G401.6 (cell line): ENCODE results near the gene OR6F1.
"Not testable (repeated sequence)": the region's sequence is repeated elsewhere in the genome, so short reads cannot be mapped to it uniquely, and the experiment has no call there.

ENCODE experiments used
- FAIRE-seq: peaks from 2 replicates; lab custom pipeline; 2012; peaks lifted over from hg19 to GRCh38; lab: Jason Lieb, UNC

Gene OR6F1

DNA sequence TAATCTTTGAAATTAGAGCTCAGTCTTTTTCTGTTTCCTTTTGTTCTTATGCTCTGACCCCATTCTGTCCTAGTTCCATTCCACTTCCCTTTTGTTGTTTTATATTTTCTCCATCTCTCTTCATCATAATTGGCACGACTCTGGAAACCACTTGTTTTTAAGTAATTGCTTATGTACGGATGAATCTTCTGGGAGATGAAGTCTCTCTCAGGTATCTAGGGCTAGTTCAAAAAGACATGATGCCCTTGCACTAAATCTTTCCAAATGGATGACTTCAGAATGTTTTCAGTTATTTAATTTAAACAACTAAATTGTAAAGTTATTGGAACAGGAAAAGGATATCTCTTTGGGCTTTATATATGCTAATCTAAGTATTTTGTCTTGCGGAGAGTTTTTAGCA lies at the start of gene OR6F1:
TSS of gene OR6F1 (minus strand) at position 101 of the 400 bp plus-strand sequence. CDS start 3,891 bp downstream, outside the sequence.
- no peak for FAIRE-seq

DNA sequence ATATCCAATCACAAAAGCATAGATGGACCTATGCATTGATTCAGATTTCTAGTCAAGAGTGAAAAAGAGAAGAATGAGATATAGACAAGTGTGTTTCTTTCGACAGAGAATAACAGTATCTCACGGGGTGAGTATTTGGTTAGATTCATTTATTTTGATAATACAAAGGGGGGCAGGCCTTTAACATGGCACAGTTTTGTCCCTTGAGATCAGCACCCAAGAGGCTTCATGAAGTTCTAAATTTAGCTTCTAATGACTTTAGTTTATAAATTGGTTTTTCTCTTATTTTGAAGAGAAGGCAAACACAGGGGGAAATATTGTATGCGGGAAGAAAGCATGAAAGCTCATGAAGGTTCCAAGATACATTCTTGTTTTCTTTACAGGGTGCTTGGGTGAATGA lies 44.0 kb upstream of the OR6F1 start, which contains the start of gene OR1C1:
TSS of gene OR1C1 (minus strand) at position 101 of the 400 bp plus-strand sequence. CDS start 2,150 bp downstream, outside the sequence.
- no peak for FAIRE-seq

DNA sequence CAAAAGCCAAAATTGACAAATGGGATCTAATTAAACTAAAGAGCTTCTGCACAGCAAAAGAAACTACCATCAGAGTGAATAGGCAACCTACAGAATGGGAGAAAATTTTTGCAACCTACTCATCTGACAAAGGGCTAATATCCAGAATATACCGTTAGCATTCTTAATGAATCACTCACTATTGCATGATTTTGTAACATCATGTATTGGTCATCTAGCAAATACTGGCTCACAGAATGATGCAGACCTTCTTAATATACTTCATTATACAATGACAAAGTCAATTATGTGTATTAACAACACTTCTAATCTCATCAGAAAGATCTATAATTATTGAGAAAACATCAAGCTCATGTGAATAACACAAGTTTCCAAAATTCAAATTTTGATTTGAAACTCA lies 37.9 kb upstream of the OR6F1 start:
- not testable (repeated sequence) for FAIRE-seq

DNA sequence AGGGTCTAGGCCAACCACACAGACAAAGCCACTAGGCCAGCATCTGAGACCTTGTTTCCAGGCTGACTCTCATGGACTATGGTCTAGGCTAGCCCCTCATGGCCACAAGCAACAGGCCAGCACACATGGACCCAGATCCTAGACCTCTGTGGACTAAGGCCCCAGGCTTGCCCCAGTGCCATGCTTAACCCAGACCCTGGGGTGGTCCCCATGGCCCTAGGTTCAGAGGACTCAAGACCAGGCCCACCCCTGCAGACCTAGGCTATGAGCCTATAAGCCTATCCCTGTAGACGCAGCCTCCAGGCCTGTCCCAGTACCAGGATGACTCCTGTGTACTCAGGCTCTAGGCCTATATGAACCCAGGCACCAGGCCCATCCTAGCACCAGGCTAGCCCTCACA lies 33.4 kb upstream of the OR6F1 start:
- no peak for FAIRE-seq

DNA sequence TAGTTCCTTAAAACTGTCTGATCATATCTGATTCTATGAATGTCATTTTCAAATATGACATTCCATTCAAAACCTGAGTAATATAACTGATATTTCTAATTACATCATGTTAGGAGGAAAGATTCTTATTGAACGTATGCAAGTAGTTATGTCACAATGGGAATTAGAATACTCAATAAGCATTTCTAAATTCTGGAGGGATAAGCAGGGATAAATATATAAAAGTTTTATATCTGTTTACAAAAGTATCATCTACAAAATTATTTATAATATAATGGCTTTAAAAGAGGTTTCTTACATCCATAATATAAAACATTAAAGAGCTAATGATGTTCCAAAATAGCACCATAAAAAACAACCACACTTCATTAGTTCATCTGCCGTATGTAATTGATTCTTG lies 31.6 kb upstream of the OR6F1 start, which contains the start of gene OR14A2:
TSS of gene OR14A2 (minus strand) at position 101 of the 400 bp plus-strand sequence.
- FAIRE-seq, result no peak

DNA sequence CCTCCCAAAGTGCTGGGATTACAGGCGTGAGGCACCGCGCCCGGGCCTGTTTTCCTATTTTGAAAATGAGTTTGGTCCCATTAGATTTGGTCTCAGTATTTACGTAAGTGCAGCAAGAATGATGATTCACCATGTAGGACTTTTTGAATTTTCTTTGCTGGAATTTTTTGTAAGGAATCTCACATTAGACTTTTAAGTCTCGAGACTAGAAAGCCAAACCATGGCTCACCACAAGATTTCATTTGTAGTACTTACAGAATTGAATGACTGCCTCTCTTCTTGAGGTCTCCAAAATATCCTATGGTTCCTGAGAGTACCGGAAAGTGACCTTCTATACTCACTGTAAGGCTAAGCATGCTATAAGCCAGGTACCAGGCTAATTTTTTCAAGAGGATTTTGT lies 31.2 kb upstream of the OR6F1 start:
- FAIRE-seq, result no peak

DNA sequence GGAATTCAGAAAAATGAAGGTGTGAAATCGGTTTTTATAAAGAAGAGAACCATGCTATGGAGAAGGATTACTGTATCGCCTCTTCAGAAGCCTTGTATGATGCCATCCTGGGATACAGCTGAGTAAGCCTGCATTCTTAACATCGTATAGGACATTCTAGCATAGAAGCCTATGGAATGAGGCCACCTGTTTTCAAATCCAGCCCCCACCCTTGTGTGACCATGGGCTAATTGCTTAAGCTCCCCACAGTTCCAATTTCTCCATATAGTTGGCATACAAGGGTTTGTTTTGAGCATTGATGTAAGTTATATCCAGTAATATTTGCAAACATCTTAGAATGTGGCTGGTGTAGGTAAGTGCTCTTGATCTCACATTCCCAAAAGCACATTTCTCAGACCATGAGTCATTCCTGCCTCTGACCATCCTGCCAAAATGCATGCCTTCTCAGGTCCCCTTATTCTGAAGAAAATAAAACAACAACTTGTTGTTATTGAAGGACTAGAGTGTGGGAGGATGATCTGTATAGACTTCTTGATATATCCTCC lies 30.0 kb upstream of the OR6F1 start:
- no peak for FAIRE-seq

DNA sequence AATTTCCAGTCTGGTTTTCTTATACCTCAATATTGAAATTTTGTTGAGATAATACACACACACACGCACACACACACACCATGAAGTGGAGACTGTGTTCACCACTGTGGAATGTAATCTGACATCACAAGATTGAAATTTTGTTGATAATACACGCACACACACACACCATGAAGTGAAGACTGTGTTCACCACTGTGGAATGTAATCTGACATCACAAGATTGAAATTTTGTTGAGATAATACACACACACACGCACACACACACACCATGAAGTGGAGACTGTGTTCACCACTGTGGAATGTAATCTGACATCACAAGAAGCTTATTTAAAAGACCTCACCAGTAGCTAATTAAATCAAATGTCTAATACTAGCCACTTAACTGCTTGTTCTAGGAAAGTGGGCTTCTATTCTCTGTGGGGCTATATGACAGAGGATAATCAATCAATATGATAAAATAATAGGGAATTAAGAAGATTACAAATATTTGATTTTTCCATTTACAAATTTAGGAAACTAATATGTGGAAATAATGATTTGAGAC lies 25.8 kb upstream of the OR6F1 start:
- not testable (repeated sequence) for FAIRE-seq

DNA sequence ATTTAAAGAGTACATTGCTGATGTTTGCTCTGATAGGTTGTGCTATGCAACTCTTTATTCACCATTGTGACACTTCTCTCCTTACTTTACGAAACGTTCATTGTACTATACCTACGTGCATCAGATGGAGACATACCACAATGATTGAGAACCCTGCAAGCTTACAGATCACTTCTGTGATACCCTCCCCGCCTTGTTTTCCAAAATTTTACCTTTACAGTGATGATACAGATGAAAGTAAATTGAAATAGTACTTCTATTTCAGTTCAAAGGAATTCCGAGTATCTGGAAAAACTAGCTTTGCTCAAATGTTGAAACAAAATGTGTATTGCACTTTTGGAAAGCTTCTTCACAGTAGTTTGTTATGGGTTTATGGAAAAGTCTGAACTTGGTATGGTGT lies 25.3 kb upstream of the OR6F1 start:
- no peak for FAIRE-seq

DNA sequence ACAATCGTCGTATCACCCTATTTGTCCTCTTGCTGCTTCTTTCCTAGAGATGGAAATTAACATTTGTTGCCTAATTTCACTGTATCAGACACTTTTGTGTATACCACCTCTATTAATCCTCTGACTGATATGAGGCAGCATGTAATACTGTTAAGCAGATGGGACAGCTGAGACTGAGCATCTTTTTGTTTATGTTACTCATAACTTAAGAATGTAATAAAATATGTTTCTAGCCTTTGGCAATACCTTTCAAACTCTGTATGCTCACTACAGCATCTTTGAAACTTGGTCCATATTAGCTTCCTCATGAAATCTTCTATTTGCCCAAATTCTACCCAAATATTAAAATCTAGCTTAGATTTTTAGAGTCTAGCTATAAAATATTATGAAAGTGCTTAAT lies 24.3 kb upstream of the OR6F1 start:
- FAIRE-seq, result no peak

DNA sequence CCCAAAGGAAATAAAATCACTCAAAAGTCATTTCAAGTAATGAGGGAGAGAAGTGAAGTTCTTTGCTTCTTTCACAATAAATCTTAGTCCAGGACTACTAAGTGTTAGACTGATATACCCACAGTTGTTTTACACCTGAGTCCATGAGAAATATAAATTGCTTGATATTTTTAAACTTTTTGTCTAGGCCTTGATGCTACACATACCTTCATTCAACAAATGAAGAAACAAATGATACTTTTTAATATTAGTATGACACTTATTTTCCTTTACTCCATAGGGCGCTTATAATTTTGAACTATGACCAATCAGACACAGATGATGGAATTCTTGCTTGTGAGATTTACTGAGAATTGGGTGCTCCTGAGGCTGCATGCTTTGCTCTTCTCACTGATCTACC lies 21.9 kb upstream of the OR6F1 start, which contains the start of gene OR14K1:
TSS of gene OR14K1 (plus strand) at position 301 of the 400 bp plus-strand sequence. CDS start at position 301, 0 bp downstream.
- FAIRE-seq, result no peak

DNA sequence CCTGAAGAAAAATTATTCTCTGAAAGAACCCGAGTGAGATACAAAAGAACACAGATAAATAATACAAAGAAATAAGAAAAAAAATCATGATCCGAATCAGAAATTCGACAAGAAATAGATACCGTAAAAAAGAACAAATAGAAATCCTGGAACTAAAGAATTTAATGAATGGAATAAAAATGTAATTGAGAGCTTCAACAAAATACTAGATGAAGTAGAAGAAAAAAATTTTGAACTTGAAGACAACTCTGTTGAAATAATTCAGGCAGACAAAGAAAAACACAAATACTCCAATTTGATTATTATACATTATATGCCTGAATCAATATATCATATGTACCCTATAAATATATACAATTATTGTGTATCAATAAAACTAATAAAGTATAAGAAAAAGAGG lies 4.8 kb upstream of the OR6F1 start:
- no peak for FAIRE-seq

DNA sequence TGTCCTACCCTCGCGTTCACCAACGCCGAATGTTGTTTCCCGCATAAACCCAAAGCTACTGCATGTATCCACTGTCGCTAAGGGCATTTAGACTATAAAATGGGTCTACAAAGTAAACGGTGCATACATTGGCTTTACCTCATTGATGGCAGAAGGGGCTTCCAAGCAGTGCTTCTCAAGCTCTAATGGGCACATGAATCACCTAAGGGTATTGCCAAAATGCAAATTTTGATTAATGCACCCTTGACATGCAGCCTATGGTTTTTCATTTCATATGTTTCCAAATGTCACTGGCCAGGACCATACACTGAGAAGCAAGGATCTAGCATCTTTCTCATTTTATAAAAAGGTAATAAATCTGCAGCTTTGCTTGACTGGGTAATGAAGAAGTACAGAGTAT lies 2.7 kb downstream of the OR6F1 start:
- FAIRE-seq, result no peak

DNA sequence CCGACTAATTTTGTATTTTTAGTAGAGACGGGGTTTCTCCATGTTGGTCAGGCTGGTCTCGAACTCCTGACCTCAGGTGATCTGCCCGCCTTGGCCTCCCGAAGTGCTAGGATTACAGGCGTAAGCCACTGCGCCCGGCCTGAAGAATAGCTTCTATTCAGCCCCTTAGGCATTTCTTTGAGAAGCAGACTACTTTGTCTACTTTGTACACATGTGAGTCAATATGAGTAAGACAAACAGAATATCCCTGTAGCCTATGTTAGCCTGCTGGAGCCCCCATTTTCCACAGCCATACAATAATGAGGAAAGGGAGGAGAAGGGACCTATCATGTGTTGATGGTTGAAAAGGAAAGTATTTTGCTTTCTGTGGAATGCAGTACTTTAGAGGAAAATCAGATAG lies 5.8 kb downstream of the OR6F1 start:
- FAIRE-seq, result not testable (repeated sequence)

DNA sequence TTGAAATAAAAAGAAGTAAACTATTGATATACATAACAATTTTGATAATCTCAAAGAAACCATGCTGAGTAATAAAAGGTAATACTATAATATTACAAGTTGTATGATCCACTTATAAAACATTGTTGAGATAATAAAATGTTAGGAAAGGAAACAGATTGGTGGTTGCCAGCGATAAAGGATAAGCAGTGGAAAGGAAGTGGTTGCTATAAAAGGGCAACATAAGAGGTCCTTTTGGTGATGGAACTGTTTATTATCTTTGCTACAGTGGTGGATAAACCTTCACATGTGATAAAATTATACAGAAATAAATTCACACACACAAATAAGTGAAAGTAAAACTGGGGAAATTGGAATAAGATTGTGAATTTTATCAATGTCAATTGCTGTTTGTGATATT lies 15.1 kb downstream of the OR6F1 start:
- FAIRE-seq, result no peak

DNA sequence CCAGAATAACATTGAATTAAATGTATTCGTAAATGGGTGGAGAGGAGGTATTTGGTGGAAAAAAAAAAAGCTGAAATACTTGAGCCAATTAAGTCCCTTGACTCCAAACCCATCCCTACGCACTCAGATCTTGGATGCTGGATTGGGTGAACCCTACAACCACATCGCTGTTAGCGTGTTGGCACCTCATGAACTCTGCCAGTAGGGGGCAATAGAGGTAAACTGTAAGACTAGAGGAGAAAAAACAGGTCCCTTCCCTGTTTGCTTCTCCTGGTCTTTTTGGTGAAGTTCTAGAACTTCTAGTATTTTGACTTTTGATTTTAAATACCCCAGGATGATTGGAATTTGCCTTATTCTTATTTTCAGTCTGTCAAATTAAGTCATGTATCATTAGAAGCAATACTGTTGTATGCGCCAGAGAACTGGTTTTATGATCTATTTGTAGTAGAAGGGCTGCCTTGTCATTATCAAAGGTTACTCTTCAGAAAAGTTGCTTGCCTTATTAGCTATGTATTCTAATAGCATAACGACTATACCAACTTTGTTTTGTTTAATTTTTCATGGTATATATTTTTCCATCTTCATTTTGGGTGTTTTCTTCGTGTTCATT lies 35.1 kb downstream of the OR6F1 start:
- FAIRE-seq, result no peak

DNA sequence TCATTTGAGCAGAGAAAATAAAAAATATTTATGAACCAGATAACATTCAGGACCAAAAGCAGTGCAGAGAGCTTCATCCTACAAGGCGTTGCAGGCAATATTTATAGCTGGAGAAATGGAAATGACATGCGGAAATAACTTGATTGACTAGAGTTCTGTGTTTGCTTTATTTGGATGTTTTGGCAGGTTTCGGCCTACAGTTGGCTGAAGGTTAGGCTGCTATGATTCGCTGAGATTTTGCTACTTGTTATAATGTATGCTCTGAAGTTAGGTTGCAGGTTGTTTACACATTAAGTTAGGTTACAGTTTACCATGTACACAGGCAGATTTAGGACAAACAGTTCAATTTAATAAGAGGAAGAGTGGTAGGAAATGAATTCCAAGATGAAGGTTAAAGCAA lies 36.3 kb downstream of the OR6F1 start:
- FAIRE-seq, result no peak

DNA sequence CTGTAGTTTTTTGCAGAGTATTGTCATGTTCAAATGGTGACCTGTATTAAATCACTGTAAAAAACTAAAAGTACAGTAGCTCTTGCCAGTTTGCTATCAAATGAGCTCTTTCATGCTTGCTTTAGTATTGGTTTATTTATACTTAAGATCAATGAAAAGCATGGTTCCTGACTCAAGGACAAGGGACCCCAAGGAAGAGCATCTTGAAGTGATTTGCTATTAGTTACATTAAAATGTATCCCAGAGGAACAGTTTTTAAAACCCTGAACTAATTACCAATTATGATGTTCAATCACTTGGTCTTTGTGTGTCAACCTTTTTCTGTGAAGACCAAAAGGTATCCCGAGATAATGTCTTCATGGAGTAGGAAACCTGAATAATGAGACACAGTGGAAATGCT lies 36.8 kb downstream of the OR6F1 start, which contains the start of gene OR13G1:
TSS of gene OR13G1 (minus strand) at position 101 of the 400 bp plus-strand sequence. CDS start 6,698 bp downstream, outside the sequence.
- no peak for FAIRE-seq

DNA sequence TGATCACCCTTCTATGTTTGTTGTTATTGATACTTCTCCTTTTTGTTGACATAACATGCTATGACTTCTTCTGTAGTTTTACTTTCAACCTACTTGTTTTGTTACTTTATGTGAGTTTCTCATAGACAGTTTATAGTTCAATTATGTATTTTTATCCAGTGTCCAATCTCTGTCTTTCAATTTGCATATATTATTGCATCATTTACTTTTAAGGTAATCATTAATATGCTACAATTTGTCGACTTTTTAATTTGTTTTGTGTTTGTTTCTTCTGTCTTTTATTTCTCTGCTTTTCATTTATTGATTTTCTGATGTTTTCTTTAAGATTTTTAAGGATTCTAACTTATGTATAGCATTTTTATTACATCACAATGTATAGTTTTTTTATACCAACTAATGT lies 47.2 kb downstream of the OR6F1 start:
- peak; percentile 41 for FAIRE-seq
